GM18498 (cell line): ENCODE data around the gene MLXIPL.
"Not testable (repeated sequence)": the region's sequence is repeated elsewhere in the genome, so short reads cannot be mapped to it uniquely, and the experiment has no call there.

Experiments used
- ATAC-seq: cut with Tn5 transposase; IDR thresholded peaks from one replicate; pipeline ENCODE4 v1.9.1; 2021; ENCODE audit warnings: mild to moderate bottlenecking, moderate library complexity; ENCODE audit not compliant: unreplicated experiment

Gene MLXIPL

DNA sequence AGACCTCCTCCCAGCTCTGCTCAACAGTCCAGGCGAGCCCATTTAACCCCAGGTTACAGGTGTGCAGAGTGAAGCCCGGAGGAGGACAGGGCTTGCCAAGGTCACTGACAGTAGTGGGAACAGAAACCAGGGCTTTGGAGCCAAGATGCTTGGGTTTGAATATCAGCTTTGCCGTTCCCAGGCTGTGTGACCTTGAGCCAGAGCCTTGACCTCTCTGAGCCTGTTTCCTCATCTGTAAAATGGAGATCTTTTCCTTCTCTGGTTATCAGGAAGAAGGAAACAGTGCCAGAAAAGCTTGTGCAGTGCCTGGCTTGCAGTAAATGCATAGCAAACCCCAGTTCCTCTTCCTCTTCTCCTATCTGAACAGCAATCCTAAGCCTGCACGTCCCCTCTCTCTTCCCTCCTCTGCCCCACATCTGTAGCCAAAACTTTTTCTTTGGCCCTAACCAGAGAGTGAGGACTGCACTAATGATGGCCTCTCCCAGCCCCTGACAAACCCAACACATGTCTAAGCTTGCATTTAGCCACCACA lies 21.4 kb upstream of the MLXIPL start:
- ATAC-seq = no peak

DNA sequence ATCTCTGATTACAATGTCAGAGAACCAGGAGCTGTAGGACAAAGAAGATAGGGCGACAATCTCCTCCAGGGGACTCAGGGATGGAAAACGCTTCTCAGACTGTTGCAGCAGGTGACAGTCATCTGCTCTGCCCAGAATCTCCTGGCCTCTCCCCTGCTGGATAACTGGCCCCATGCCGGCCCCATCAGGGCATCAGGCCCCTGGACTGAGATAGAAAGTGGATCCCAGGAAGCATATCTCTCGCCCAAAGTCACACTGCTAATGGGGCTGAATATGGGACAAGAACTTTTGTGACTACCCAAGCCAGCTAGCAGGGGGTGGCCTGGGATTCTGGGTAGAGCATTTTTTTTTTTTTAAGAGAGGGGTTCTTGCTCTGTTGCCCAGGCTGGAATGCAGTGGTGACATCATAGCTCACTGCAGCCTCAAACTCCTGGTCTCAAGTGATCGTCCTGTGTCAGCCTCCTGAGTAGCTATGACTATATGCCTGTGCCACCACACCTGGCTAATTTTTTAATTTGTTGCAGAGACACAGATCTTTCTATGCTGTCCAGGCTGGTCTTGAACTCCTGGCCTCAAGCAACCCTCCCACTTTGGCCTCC lies 20.5 kb upstream of the MLXIPL start:
- ATAC-seq = no peak

DNA sequence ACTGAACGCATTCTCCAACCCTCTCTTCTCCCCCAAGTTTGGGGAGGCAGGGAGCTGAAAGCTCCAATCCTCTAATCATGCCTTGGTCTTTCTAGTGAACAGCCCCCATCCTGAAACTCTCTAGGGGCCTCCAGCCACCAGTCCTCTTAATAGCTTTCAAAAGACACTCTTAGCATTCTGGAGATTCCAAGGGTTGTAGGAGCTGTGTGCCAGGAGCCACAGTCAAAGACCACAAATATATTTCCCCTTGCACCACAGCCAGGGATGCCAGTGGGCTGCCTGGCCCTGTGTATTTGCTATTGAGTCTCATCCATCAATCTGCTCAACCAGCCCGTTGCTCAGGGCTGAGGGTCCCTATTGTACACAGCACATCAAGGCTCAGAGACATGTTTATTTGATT lies 18.5 kb upstream of the MLXIPL start:
- no peak for ATAC-seq

DNA sequence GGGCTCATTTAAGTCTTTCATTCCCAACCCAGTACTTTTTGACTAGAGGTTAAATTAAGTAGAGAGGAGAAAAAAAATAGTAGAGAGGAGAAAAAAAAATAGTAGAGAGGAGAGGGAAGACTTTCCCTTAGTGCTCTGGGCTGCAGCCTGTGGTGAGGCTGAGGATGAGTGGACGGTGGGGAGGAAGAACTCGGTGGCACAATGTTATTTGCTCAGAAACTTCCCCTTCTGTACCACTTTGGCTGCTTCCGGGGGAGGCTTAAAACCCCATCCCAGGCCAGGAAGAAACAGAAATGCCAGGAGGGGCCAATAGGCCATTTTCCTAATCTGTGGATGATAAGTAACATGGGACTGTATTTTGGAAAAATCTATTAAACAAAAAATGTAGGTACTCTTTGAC lies 14.6 kb upstream of the MLXIPL start:
- no peak for ATAC-seq

DNA sequence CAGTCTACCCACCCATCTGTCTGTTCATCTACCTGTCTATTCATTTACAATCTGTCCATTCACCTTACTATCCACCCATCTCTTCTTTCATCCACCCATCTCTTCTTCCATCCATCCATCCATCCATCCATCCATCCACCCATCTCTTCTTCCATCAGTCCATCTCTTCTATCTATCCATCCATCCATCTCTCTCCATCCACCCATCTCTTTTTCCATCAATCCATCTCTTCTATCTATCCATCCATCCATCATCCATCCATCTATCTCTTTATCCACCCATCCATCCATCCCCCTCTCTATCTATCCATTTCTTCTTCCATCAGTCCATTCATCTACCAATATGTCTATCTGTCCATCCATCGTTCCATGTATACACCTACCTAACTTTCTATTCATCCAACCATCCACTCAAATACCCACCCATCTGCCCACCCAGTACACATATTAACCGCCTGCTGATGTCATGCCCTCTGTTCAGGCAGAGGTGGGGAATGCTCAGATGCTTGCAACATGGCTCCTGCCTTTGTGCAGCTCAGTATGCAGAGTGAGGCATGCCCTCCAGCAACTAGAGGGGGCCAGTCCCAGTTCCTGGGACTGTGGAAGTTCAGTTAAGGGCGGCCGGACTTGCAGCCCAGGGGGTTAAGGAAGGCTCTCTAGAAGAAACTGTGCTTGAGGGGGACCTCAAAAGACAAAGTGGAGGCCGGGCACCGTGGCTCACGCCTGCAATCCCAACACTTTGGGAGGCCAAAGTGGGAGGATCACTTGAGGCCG lies 11.3 kb upstream of the MLXIPL start:
- ATAC-seq = no peak

DNA sequence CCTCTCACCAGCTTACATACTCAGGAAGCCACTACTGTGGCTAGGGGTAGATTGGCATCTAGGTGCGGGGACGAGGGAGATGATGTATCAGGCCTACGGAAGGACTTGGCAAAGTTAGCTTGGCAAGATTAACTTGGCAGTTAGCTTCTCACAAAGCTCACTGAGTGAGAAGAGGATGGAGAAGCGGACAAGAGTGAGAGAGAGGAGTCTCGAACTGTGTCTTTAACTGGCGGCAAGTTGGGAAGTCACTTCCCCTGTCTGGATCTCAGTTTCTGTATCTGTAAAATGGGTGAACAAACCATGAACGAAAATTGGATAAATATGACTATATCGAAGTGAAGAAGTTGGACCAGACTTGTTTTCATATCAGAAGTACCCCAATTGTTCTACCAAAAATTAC lies 9.5 kb upstream of the MLXIPL start:
- ATAC-seq = no peak

DNA sequence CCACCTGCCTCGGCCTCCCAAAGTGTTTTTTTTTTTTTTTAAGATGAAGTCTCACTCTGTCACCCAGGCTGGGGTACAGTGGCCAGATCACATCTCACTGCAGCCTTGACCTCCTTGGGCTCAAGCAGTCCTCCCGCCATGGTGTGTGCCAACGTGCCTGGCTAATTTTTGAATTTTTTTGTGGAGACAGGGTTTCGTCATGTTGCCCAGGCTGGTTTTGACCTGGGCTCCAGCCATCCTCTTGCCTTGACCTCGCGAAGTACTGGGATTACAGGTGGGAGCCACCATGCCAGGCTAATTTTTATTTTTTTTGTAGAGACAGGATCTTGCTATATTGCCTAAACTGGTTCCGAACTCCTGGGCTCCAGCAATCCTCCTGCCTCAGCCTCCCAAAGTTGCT lies 9.0 kb upstream of the MLXIPL start:
- ATAC-seq = no peak

DNA sequence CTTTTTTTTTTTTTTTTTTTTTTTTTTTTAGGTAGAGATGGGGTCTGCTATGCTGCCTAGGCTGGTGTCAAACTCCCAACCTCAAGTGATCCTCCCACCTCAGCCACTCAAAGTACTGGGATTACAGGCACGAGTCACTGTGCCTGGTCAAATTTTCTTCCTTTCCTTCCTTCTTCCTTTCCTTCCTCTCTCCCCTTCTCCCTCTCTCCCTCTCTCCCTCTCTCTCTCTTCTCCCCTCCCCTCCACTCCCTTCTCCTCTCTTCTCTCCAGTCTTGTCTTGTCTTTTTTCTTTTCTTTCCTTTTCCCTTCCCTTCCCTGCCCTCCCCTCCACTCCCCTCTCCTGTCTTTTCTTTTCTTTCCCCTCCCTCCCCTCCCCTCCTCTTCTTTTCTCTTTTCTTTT lies 7.2 kb upstream of the MLXIPL start:
- ATAC-seq = no peak

DNA sequence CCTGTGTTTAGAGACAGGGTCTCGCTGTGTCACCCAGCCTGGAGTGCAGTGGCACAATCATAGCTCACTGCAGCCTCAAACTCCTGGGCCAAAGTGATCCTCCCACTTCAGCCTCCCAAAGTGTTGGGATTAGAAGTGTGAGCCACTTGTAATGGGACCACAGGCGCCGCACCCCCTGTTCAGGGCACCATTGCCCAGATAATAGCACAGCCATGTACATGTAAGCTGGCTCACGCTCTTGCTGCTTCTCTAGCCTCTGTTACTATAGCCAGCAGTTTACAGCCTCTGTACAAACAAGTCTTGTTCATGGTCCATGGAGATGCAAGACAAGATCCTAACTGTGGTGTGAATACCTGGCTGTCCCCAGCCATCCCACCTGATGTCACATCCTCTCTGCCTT lies 4.2 kb upstream of the MLXIPL start:
- no peak for ATAC-seq

DNA sequence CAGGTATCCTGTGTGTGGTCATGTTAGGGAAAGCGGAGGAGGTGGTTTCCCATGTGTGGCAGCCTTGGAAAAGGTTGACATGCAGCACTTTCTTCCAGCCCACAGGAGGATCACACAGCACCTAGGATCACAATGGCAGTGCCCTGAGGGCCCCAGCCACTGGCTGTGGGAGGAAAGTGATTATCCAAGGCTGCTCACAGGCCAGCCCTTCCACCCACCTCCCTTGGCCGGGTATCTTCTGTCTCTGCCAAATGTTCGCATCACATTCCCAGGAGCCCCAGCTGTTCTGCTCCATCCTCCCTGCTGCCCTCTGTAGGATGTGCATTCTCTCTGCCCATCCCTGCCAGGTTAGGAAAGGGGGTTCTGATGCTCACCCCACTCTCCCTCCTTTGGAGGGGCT lies 2.5 kb upstream of the MLXIPL start:
- no peak for ATAC-seq

DNA sequence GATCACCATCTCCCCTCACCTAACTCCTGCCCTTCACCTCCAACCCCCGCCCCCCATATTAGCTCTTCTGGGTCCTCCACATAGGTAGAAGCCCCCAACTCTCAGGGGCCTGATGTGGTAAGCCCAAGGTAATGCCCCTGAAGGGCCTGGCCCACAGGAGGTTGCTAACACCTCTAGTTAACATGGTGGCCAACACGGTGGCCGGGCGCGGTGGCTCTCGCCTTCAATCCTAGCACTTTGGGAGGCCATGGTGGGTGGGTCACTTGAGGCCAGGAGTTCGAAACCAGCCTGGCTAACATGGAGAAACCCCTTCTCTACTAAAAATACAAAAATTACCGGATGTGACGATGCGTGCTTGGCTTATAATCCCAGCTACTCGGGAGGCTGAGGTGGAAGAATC lies 954 bp upstream of the MLXIPL start:
- no peak for ATAC-seq

DNA sequence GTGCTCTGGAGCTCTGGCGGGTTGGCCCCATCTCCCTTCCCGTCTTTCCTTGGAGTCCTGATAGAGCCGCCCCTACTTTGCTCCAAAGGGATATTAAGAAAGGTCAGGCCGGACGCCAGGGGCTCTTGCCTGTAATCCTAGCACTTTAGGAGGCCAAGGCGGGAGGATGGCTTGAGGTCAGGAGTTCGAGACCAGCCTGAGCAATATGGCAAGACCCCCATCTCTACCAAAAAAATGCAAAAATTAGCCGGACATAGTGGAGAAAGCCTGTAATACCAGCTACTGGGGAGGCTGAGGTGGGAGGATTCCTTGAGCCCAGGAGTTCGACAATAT lies 313 bp upstream of the MLXIPL start:
- ATAC-seq = no peak

DNA sequence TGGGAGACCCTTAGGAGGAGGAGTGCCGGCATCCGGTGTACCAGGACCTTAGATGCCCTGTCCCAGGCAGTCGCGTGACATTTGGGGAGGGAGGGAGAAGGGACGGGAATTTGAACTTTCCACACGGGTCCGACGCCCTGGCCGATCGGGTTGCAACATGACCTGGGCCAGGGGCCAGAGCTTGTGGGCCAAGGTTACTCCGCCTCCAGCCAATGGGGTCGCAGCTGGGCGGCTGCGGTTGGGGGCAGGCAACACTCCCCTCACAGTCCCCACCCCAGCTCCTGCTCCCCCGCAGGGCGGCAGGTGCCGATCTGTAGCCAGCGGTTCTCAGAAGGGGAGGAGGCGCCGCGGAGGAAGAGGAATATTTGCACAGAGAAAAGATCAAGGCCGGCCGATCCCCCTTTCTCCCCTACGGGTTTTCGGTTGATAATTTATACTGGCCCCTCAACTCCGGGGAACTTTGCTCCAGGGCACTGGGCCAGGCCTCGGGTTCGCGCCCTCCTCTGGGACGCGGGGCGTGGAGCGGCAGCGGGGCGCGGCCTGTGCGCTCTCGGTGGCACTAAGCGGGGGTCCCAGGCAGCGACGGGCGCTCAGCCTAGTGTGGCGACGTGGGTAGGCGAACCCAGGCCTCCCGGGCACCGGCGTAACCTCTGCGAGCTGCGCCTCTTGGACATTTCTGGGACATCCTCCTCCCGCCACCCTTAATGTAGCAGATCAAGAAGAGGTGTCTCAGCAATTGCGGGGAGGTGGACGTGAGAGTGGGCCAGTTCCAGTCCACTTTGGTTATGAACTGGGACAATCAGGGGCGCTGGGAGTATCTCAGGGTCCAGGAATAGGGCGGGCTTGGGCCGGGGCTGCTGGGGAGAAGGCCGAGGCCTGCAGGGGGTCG lies 1.2 kb downstream of the MLXIPL start:
- no peak for ATAC-seq

DNA sequence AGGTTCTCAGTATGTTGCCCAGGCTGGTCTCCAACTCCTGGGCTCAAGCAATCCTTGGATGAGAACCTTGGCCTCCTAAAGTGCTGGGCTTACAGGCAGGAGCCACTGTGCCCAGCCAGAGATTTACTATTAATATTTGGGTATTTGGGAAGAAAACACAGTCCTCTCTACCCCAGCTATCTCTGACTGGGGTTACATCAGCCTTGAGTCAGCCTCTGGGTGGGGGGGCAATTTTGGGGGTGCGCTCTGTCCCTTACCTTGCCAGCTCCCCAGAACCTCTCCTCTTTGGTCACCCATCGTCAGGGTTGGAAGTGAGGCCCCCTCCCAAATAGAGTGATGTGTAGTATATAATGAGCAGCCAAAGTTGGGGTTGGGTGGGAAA lies 1.8 kb downstream of the MLXIPL start:
- no peak for ATAC-seq

DNA sequence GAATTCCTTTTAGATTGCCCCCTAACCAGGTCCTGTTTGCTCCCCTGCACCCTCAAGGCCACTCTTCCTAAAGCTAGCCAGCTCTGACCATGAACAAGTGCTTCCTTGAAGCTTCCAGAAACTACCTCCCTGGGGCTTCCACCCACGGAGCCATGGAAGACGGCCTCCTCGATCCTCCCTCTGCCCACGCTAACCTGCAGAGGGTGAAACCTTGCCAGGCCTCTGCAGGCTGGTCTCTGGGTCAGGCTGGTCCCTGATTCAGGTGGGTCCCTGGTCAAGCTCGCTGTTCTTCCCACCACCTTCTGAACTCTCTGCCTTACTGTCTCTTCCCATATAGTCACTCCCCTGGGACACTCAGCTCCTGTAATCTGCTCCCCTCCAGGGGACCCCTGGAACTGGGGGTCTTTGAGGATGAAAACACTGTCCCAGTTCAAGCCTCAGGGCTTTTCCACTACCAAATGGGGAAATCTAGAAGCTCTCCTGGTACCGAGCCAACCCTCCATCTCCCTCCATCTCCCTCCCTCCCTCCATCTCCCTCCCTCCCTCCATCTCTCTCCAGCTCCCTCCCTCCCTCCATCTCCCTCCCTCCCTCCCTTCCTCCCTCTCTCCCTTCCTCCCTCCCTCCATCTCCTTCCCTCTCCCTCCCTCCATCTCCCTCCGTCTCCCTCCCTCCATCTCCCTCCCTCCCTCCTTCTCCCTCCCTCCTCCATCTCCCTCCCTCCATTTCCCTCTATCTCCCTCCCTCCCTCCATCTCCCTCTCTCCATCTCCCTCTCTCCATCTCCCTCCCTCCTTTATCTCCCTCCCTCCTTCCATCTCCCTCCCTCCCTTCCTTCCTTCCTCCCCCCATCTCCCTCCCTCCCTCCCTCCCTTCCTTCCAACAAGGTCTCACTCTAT lies 2.9 kb downstream of the MLXIPL start:
- no peak for ATAC-seq

DNA sequence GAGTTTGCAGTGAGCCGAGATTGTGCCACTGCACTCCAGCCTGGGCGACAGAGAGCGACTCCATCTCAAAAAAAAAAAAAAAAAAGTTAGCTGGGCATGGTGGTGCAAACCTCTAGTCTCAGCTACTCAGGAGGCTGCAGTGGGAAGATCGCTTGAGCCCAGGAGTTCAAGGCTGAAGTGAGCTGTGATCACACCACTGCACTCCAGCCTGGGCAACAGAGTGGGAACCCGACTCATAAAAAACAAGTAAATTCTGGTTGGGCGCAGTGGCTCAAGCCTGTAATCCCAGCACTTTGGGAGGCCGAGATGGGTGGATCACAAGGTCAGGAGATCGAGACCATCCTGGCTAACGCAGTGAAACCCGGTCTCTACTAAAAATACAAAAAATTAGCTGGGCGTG lies 4.9 kb downstream of the MLXIPL start:
- ATAC-seq = not testable (repeated sequence)

DNA sequence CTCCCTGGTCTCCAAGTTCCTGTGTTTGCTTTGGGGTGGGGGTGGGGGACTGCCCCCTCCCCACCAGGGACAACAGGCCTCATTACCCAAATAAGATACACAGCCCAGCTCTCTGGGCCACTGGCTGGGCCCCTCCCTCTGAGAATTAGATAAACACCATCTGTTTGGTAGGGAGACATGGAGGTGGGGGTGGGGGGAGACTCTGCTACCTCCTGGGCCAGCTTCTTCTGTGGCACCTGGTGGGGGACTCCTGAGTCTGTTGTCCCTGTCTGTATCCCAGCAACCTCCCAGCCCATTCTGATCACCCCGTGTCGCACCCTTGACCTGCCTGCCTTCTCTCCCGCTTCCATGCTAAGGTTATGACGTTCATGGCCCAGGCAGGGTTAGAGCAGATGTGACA lies 5.8 kb downstream of the MLXIPL start:
- no peak for ATAC-seq

DNA sequence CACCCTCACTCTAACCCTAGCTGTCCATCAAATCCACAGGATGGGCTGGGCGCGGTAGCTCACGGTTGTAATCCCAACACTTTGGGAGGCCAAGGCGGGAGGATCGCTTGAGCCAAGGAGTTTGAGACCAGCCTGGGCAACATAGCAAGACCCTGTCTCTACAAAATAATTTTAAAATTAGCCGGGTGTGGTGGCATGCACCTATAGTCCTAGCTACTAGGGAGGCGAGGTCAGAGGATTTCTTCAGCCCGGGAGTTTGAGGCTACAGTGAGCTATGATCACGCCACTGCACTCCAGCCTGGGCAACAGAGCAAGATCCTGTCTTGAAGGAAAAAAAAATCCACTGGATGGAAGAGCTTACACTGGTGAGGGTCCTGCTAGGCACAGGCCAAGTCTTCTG lies 6.8 kb downstream of the MLXIPL start:
- not testable (repeated sequence) for ATAC-seq

DNA sequence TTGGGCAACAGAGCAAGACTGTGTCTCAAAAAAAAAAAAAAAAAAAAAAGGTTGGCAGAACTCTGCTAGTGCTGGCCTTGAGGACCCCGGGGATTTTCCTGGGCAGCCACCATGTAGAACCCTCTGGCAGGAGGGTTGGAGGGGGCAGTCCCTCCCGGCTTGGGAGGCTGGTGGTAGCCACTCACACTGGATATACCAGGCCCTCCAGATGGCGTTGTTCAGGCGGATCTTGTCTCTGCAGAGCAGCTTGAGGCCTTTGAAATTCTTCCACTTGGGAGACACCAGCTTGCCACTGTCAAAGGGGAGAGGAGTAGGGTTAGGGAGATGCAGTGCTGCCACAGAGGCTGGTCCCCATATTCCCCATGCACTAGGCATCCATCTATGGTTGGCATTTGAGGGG lies 8.4 kb downstream of the MLXIPL start:
- no peak for ATAC-seq

DNA sequence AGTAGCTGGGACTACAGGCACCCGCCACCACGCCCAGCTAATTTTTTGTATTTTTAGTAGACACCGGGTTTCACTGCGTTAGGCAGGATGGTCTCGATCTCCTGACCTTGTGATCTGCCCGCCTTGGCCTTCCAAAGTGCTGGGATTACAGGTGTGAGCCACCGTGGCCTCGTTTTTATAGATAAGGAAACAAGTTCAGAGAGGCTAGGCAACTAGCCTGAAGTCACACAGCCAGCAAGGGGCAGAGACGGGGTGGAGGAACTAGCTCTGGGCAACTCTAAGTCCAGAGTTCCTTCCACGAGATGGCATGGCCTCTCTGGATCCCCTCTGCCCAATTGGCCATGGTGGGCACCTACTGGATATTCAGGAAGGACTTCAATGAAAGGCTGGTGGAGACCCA lies 9.4 kb downstream of the MLXIPL start:
- not testable (repeated sequence) for ATAC-seq
